Fibroblast of the aortic adventitia (primary cell): ENCODE data around the gene CD19. TPM values are rescaled to one million over a fixed set of nuclear protein-coding genes. Genes with fewer than 3 reads are reported as not detected.

ENCODE experiments used
- DNase-seq: peaks from one replicate; pipeline ENCODE4 v3.0.0-alpha.2; 2010; ENCODE audit warnings: low read depth
- H3K4me3 ChIP-seq: 2 replicates; pipeline ENCODE4 v1.5.1; 2011; ENCODE audit warnings: low read depth, mild to moderate bottlenecking, control low read depth, low read length, moderate library complexity
- CTCF ChIP-seq: IDR thresholded peaks from 2 replicates; pipeline ENCODE4 v1.5.1; 2011; ENCODE audit warnings: mild to moderate bottlenecking, low read length, control low read depth, inconsistent platforms; ENCODE audit not compliant: insufficient read depth
- total RNA-seq: library from RNA; depleted of rRNA; stranded (reverse); fragments of >200 nt; gene quantifications from 2 replicates; pipeline ENCODE4 v1.2.3, GENCODE V29; 2012; ENCODE audit warnings: low replicate concordance

The CD19 gene
- total RNA-seq, 1 donor, result not detected

- DNase-seq, result no peak
- TF ChIP-seq CTCF, result no peak
- H3K4me3 ChIP-seq, result no peak overlapping the region
These were observed 29.9 kb upstream of the CD19 start for GRCh38 chr16:28901862-28902261.

GRCh38 chr16:28902909-28903308 lies 28.9 kb upstream of the CD19 start:
- H3K4me3 ChIP-seq, result no peak overlapping the region
- DNase-seq, result no peak
- TF ChIP-seq CTCF, result no peak

- no peak for TF ChIP-seq CTCF
- H3K4me3 ChIP-seq, result no peak overlapping the region
- DNase-seq, result no peak
These were observed 28.3 kb upstream of the CD19 start for GRCh38 chr16:28903344-28904042.

GRCh38 chr16:28904363-28904762 lies 27.4 kb upstream of the CD19 start:
- no peak for TF ChIP-seq CTCF
- no peak for DNase-seq
- no peak overlapping the region for H3K4me3 ChIP-seq

GRCh38 chr16:28904828-28905227 lies 26.9 kb upstream of the CD19 start:
- no peak overlapping the region for H3K4me3 ChIP-seq
- no peak for DNase-seq
- TF ChIP-seq CTCF, result no peak

- H3K4me3 ChIP-seq, result no peak overlapping the region
- TF ChIP-seq CTCF, result no peak
- no peak for DNase-seq
These were observed 26.5 kb upstream of the CD19 start for GRCh38 chr16:28905229-28905754.
